ENCODE measurements around the gene RBM39.

Gene RBM39

DNA sequence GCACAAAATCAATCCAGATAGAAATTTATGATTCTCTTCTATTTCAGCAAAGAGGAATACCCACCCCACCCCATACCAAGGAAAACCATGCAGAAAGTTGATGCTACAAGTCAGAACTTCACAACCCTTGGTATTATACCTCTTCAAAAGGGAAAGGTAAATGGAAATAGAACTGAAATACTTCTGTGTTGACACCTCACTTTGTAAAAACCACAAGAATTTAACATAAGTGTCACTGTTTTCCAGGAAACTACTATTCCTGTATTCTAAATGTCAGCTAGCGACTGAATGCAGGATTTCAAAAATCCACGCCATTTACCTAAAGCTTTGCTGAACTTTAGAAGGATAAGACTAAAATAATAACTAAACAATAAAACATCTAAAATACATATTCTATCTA, 81.0 kb downstream of the RBM39 start:
- H3K4me1 Mint-ChIP-seq, result peaks cover 72% of the 10 kb centered on the region
- H3K36me3 Mint-ChIP-seq, result peaks cover 12% of the 10 kb centered on the region
- peak overlapping the region; percentile 93 for H3K4me3 Mint-ChIP-seq
- peak overlapping the region; percentile 100 for H3K27ac Mint-ChIP-seq
- no peaks in the 10 kb centered on the region for H3K9me3 Mint-ChIP-seq
- no peaks in the 10 kb centered on the region for H3K27me3 Mint-ChIP-seq

- H3K9me3 Mint-ChIP-seq, result no peaks in the 10 kb centered on the region
- peaks cover 12% of the 10 kb centered on the region for H3K36me3 Mint-ChIP-seq
- H3K4me3 Mint-ChIP-seq, result peak overlapping the region; percentile 93
These were observed 81.7 kb downstream of the RBM39 start for GRCh38 chr20:35660122-35660937.

DNA sequence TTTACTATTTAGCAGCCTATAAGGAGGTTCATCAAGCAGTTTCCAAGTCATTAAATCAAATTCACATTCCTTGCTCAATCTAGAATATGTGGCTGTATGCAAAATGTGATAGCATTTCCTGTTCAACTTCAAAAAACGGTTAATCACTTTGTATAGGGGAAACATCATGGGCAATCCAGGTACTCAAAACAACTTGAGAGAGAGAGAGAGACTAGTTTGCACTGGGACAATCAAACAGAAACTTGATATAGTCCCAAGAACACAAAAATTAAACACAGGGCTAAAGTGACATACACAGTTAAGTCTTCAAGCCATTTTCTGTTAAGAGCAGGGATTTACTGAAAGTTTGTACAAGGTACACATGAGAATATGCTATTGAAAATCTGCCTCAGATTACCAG, 84.8 kb downstream of the RBM39 start:
- Mint-ChIP-seq H3K36me3 (peaks cover 10% of the 10 kb centered on the region), H3K27me3 (no peaks in the 10 kb centered on the region), H3K4me1 (peaks cover 58% of the 10 kb centered on the region), H3K4me3 (peak overlapping the region; percentile 65), H3K27ac (peak overlapping the region; percentile 91), H3K9me3 (no peaks in the 10 kb centered on the region)

More at GRCh38 chr20:35660122-35660937, 81.7 kb downstream of the RBM39 start:
- Mint-ChIP-seq H3K4me1 (peaks cover 72% of the 10 kb centered on the region), H3K27me3 (no peaks in the 10 kb centered on the region), H3K27ac (peak overlapping the region; percentile 100)

- Mint-ChIP-seq H3K9me3 (no peaks in the 10 kb centered on the region), H3K4me1 (peaks cover 55% of the 10 kb centered on the region), H3K27ac (no peak overlapping the region), H3K27me3 (no peaks in the 10 kb centered on the region), H3K36me3 (peaks cover 19% of the 10 kb centered on the region), H3K4me3 (no peak overlapping the region)
These were observed 87.6 kb downstream of the RBM39 start for GRCh38 chr20:35654415-35654814.

GRCh38 chr20:35653893-35654292, 88.2 kb downstream of the RBM39 start:
- Mint-ChIP-seq H3K4me3 (no peak overlapping the region), H3K27me3 (no peaks in the 10 kb centered on the region), H3K36me3 (peaks cover 22% of the 10 kb centered on the region), H3K9me3 (no peaks in the 10 kb centered on the region), H3K27ac (no peak overlapping the region), H3K4me1 (peaks cover 55% of the 10 kb centered on the region)

Data from activated naive CD4-positive, alpha-beta T cell treated with anti-CD3 and anti-CD28 coated beads, Interleukin-2, amount 50 U/mL, for 24 hours (primary cell).